HG02852 (cell line): ENCODE measurements around the gene TRPM3.

Experiments
- ATAC-seq: cut with Tn5 transposase; IDR thresholded peaks from one replicate; pipeline ENCODE4 v1.9.1; 2021; ENCODE audit warnings: mild to moderate bottlenecking, moderate library complexity; ENCODE audit not compliant: unreplicated experiment

Gene TRPM3

GRCh38 chr9:70496244-70496643, 625.2 kb downstream of the TRPM3 start:
- ATAC-seq = no peak

GRCh38 chr9:70495514-70495913, 625.9 kb downstream of the TRPM3 start:
- ATAC-seq = no peak

GRCh38 chr9:70494221-70494620, 627.2 kb downstream of the TRPM3 start:
- ATAC-seq = no peak

GRCh38 chr9:70493029-70493428, 628.4 kb downstream of the TRPM3 start:
- no peak for ATAC-seq

GRCh38 chr9:70492319-70492777, 629.1 kb downstream of the TRPM3 start:
- ATAC-seq = no peak

GRCh38 chr9:70491426-70492318, 629.7 kb downstream of the TRPM3 start:
- ATAC-seq = no peak

- no peak for ATAC-seq
These were observed 630.9 kb downstream of the TRPM3 start for GRCh38 chr9:70490478-70490877.

- no peak for ATAC-seq
These were observed 632.7 kb downstream of the TRPM3 start for GRCh38 chr9:70488793-70489105.

GRCh38 chr9:70488098-70488792, 633.2 kb downstream of the TRPM3 start:
- no peak for ATAC-seq

GRCh38 chr9:70486127-70486526, 635.3 kb downstream of the TRPM3 start:
- no peak for ATAC-seq

- ATAC-seq = no peak
These were observed 636.1 kb downstream of the TRPM3 start for GRCh38 chr9:70485273-70485858.

GRCh38 chr9:70484232-70485130, 636.9 kb downstream of the TRPM3 start:
- ATAC-seq = peak; percentile 89

GRCh38 chr9:70481471-70481870, 640.0 kb downstream of the TRPM3 start:
- no peak for ATAC-seq

- ATAC-seq = no peak
These were observed 640.9 kb downstream of the TRPM3 start for GRCh38 chr9:70480405-70480980.

GRCh38 chr9:70479880-70480291, 641.5 kb downstream of the TRPM3 start:
- no peak for ATAC-seq
